Left lung (tissue), 10 donors: ENCODE data around the gene SMCO1. TPM values are rescaled to one million over a fixed set of nuclear protein-coding genes. Genes with fewer than 3 reads are reported as not detected.
"Not testable (repeated sequence)": the region's sequence is repeated elsewhere in the genome, so short reads cannot be mapped to it uniquely, and the experiment has no call there.

ENCODE experiments used
- ATAC-seq: fragments of 200-7000 bp; cut with Tn5 transposase; one replicate; pipeline ENCODE4 v1.9.1; 2020; ENCODE audit warnings: moderate library complexity
- DNase-seq, 4 donors: peaks; one replicate each; pipeline ENCODE4 v3.0.0-alpha.2; 2013 to 2020
- H3K27ac ChIP-seq, 2 donors: fragments of 200-600 bp; sonication (generic) in 1 of 2; one replicate each; pipeline versions ENCODE4 v1.5.0 to v1.8.0; 2020 to 2021
- H3K27me3 ChIP-seq, 2 donors: fragments of 200-600 bp; sonication (generic) in 1 of 2; one replicate each; pipeline versions ENCODE4 v1.5.0 to v1.8.0; 2020 to 2021
- H3K36me3 ChIP-seq, 2 donors: fragments of 200-600 bp; sonication (generic) in 1 of 2; one replicate each; pipeline versions ENCODE4 v1.5.0 to v1.8.0; 2020 to 2021
- H3K4me1 ChIP-seq, 2 donors: fragments of 200-600 bp; one replicate each; pipeline ENCODE4 v1.8.0; 2021
- H3K4me3 ChIP-seq, 2 donors: fragments of 200-600 bp; sonication (generic) in 1 of 2; one replicate each; pipeline versions ENCODE4 v1.5.0 to v1.8.0; 2020 to 2021; ENCODE audit warnings: mild to moderate bottlenecking in 1 of 2
- H3K9me3 ChIP-seq, 2 donors: fragments of 200-600 bp; sonication (generic) in 1 of 2; one replicate each; pipeline versions ENCODE4 v1.5.0 to v1.8.0; 2020 to 2021
- intact Hi-C, 2 donors: fragments of 100-400 bp; cut with DNase I; formaldehyde crosslinking; loops; one replicate each; pipeline versions ENCODE4 v1.11.2 to v1.14.2; 2022
- polyA plus RNA-seq, 6 donors: library from polyadenylated mRNA; unstranded; fragments of 120-200 nt; gene quantifications; one replicate each; pipeline ENCODE4 v1.2.1, GENCODE V29; 2013; ENCODE audit not compliant: insufficient read length in 6 of 6
- total RNA-seq, 2 donors: library from RNA; stranded (reverse); fragmentation: NEBNext Ultra II Directional; extraction: Animal tissue kit (Norgen Biotek cat#: 25700); gene quantifications; one replicate each; pipeline ENCODE4 v1.2.1, GENCODE V29; 2021
- TF ChIP-seq, protein P1 (sequence below), 2 donors: fragments of 200-600 bp; sonication (generic) in 1 of 2; IDR thresholded peaks; one replicate each; pipeline versions ENCODE4 v1.5.0 to v1.8.0; 2021; ENCODE audit warnings: antibody characterized with exemption in 2 of 2
- donor health status: DM: no; HTN: yes; CAD: no.
- donor health status: DM: no; HTN: no; CAD: no.

Gene SMCO1
- total and polyA plus RNA-seq, 8 donors = 0.07 TPM; not detected in 7

DNA sequence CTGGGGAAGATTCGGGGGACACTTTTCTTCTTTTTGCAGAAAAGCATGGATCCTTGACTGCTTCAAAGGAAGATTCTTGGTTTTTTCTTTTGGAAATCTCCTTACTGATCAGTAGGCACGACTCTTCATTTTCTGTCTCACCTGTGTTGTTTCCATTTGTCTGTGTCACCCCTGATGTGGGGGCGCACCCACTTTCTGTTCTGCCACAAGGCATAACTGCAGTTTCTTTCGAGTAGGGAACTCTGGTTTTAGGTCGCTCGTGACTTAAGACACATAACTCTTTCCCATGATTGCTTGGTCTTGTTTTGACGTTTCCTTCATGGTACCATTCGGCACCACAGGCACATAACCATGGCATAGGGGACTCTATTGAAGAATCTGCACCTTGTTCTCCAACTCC lies 42.9 kb downstream of the SMCO1 start:
- DNase-seq = no peak
- H3K27me3 ChIP-seq = no peaks in the 10 kb centered on the region
- no peak overlapping the region for H3K27ac ChIP-seq
- H3K36me3 ChIP-seq = peaks cover 0 to 83% of the 10 kb centered on the region in 2 donors
- H3K9me3 ChIP-seq = no peaks in the 10 kb centered on the region
- intact Hi-C loops = no loop called here
- TF ChIP-seq, protein P1, sequence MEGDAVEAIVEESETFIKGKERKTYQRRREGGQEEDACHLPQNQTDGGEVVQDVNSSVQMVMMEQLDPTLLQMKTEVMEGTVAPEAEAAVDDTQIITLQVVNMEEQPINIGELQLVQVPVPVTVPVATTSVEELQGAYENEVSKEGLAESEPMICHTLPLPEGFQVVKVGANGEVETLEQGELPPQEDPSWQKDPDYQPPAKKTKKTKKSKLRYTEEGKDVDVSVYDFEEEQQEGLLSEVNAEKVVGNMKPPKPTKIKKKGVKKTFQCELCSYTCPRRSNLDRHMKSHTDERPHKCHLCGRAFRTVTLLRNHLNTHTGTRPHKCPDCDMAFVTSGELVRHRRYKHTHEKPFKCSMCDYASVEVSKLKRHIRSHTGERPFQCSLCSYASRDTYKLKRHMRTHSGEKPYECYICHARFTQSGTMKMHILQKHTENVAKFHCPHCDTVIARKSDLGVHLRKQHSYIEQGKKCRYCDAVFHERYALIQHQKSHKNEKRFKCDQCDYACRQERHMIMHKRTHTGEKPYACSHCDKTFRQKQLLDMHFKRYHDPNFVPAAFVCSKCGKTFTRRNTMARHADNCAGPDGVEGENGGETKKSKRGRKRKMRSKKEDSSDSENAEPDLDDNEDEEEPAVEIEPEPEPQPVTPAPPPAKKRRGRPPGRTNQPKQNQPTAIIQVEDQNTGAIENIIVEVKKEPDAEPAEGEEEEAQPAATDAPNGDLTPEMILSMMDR (IDR thresholded peaks at IDR 0.05) = no peak
- no peak overlapping the region for H3K4me3 ChIP-seq
- H3K4me1 ChIP-seq = no peaks in the 10 kb centered on the region
- no peak for ATAC-seq

DNA sequence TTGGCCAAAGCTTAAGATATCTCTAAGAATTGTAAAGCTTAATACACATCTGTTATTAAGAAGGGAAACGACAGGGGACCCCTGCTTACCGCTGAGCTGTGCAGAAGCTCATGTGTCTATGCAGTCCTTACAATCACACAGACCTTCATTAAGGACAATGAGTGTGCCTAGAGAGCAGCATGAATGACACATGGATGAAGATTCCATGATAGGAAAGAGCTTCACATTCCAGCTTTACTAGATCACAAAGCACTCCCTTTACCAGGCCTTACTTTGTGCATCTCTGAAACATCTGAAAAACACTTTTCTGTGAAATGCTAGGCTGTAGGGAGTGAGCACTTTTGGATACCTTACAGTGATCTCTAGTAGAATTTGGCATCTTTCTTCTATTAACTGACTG lies 43.6 kb downstream of the SMCO1 start:
- peaks cover 0 to 78% of the 10 kb centered on the region in 2 donors for H3K36me3 ChIP-seq

DNA sequence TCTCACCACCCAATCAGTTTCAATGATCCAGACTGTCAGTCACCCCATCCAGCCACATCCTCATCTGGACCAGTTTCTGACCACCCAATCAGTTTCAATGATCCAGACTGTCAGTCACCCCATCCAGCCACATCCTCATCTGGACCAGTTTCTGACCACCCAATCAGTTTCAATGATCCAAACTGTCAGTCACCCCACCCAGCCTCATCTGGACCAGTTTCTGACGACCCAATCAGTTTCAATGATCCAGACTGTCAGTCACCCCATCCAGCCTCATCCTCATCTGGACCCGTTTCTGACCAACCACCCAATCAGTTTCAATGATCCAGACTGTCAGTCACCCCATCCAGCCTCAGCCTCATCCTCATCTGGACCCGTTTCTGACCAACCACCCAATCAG lies 45.0 kb downstream of the SMCO1 start:
- H3K4me3 ChIP-seq, DNase-seq, H3K27me3 ChIP-seq, H3K9me3 ChIP-seq, H3K4me1 ChIP-seq, ATAC-seq, H3K27ac ChIP-seq, intact Hi-C loops: not testable (repeated sequence)
- H3K36me3 ChIP-seq = peaks cover 0 to 66% of the 10 kb centered on the region in 2 donors

More for the DNA sequence above, 43.6 kb downstream of the SMCO1 start:
- H3K4me1 ChIP-seq = no peaks in the 10 kb centered on the region
- intact Hi-C loops = no loop called here
- no peak overlapping the region for H3K27ac ChIP-seq
- DNase-seq (no peak), ATAC-seq (no peak)
- TF ChIP-seq, protein P1 (IDR thresholded peaks at IDR 0.05) = no peak
- H3K4me3 ChIP-seq = no peak overlapping the region
- H3K27me3 ChIP-seq = no peaks in the 10 kb centered on the region
- no peaks in the 10 kb centered on the region for H3K9me3 ChIP-seq

DNA sequence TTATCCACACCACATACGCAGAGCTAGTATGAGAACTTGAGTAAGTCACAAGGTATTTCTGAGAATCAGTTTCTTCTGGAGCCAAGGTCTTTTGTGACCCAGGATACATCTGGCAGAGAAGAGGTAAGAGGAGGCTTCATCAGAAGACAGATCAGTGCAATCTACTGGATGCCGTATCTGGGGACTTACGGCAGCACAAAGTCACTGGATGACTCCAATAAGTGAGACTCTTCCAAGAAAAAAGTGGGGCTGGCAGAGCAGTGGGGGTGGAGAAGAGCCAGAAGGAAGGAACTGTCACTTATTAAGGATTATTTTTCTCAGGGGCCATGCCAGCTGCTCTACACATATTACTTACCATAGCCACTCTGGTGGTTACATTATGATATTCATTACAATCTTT lies 51.3 kb downstream of the SMCO1 start:
- H3K27me3 ChIP-seq = no peaks in the 10 kb centered on the region
- no peak overlapping the region for H3K4me3 ChIP-seq
- H3K27ac ChIP-seq = no peak overlapping the region
- peaks cover 0 to 24% of the 10 kb centered on the region in 2 donors for H3K36me3 ChIP-seq
- TF ChIP-seq, protein P1 (IDR thresholded peaks at IDR 0.05) = no peak
- intact Hi-C loops = no loop called here
- H3K4me1 ChIP-seq = no peaks in the 10 kb centered on the region
- ATAC-seq (no peak), DNase-seq (no peak)
- H3K9me3 ChIP-seq = no peaks in the 10 kb centered on the region

DNA sequence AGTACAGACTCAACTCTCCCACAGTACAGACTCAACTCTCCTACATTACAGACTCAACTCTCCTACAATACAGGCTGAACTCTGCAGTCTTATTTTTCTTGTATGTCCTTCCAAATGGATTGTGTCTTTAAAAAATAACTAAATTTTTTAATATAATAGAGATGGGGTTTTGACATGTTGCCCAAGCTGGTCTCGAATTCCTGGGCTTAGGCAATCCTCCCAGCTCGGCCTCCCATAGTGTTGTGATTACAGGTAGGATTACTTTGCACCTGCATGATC lies 51.7 kb downstream of the SMCO1 start:
- H3K4me1 ChIP-seq = no peaks in the 10 kb centered on the region
- ATAC-seq = no peak
- no peaks in the 10 kb centered on the region for H3K27me3 ChIP-seq
- H3K36me3 ChIP-seq = peaks cover 0 to 21% of the 10 kb centered on the region in 2 donors
- TF ChIP-seq, protein P1 (IDR thresholded peaks at IDR 0.05) = no peak
- no peak for DNase-seq
- no peak overlapping the region for H3K27ac ChIP-seq
- no peak overlapping the region for H3K4me3 ChIP-seq
- intact Hi-C loops = no loop called here
- no peaks in the 10 kb centered on the region for H3K9me3 ChIP-seq

DNA sequence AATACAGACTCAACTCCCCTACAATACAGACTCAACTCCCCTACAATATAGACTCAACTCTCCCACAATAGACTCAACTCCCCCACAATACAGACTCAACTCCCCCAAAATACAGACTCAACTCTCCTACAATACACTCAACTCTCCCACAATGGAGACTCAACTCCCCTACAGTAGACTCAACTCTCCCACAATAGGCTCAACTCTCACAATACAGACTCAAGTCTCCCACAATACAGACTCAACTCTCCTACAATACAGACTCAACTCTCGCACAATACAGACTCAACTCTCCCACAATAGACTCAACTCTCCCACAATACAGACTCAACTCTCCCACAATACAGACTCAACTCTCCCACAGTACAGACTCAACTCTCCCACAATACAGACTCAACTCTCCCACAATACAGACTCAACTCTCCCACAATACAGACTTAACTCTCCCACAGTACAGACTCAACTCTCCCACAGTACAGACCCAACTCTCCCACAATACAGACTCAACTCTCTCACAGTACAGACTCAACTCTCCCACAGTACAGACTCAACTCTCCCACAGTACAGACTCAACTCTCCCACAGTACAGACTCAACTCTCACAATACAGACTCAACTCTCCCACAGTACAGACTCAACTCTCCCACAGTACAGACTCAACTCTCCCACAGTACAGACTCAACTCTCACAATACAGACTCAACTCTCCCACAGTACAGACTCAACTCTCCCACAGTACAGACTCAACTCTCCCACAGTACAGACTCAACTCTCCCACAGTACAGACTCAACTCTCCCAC lies 52.3 kb downstream of the SMCO1 start:
- H3K9me3 ChIP-seq, intact Hi-C loops, ATAC-seq, H3K4me1 ChIP-seq, DNase-seq, H3K27me3 ChIP-seq, H3K27ac ChIP-seq, H3K4me3 ChIP-seq: not testable (repeated sequence)
- peaks cover 0 to 16% of the 10 kb centered on the region in 2 donors for H3K36me3 ChIP-seq
